SHP77 (cell line): Measurements from ENCODE around the gene NRXN3.

ENCODE experiments used
- DNase-seq, 2 experiments: peaks; one replicate each; lab custom pipeline; 2025; lab: John Stamatoyannopoulos, UW

The NRXN3 gene

GRCh38 chr14:79911744-79912143 is 1741.6 kb downstream of the NRXN3 start:
- no peak for DNase-seq

GRCh38 chr14:79914595-79914994 is 1744.4 kb downstream of the NRXN3 start:
- DNase-seq, result no peak

GRCh38 chr14:79915406-79915805 is 1745.2 kb downstream of the NRXN3 start:
- DNase-seq, result no peak

- no peak for DNase-seq
Measured at GRCh38 chr14:79916281-79916680, 1746.1 kb downstream of the NRXN3 start.

- no peak for DNase-seq
Measured at GRCh38 chr14:79916892-79917291, 1746.7 kb downstream of the NRXN3 start.
